Posterior cingulate gyrus (tissue), 11 donors: ENCODE results near the gene PSMD14.

Source experiments
- DNase-seq, 10 donors: peaks; one replicate each; pipeline versions ENCODE4 v3.0.0 to v3.0.0-alpha.2; 2020 to 2021; ENCODE audit warnings: mixed read lengths in 3 of 10
- intact Hi-C: fragments of 100-400 bp; cut with DNase I; formaldehyde crosslinking; loops from one replicate; pipeline ENCODE4 v1.15.1; 2023

Gene PSMD14

DNA sequence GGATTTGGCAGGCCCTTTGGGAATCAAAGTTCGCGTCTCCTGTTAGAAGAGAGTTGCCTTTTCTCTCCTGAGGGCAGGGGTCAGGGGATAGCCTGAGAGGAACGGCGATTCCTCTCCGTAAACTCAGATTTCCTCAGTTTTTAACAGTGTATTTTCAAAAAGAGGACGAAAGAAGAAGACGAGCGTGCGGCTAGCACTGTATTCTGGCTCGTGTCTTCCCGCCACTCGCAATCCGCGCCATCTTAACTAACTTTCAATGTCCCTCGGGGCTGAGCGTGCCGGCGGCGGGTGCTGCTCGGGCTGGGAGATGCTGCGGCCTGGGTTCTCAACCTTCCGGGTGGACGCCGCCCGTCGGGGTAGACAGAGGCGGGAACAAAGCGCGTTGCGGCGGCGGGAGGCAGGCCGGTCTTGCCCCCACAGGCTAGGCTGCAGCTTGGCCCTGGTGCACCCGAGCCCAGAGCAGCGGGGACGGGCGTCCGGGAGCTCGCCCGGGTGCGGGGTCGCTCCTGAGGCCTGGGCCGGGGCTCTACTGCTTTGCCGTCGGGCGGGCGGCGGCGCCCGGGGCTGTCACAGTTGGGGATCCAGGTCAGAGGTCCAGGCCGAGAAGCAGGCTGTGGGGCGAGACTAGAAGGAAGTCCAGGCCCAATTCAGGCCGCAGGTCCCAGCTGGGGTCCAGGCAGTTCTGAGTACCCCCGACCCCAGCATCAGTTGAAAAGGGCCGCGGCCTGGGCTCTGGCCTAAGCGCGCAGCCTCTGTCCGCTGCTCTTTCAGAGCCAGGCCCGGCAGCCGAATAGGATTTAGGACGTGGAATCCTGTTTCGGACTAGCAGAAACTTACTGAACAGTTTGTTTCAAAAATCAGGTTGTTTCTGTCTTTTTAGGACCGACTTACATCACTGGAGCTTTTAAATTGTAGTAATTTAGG is 119.7 kb downstream of the PSMD14 start:
- intact Hi-C loops: no loop called here
- DNase-seq: peak in 3 of 10 donors; percentile 62 to 85 (median 69)

DNA sequence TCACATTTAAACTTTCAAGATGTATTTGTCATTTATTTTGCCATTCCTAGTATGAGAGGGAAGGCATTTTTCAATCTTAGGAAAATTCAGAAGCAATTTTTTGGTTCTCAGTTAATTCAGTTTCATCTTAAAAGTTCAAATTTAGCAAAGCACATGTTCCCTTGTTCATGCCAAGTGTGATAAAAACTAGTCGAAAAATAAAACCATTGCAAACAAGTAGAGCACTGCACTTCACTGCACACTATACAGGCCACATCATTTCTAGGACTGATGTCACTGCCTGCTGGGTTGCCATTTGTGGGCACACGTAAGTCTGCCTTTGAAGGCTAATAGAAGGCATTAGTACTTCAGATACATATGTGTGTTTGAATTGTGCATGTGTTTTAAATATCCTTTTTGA is 122.2 kb downstream of the PSMD14 start:
- intact Hi-C loops: no loop called here

DNA sequence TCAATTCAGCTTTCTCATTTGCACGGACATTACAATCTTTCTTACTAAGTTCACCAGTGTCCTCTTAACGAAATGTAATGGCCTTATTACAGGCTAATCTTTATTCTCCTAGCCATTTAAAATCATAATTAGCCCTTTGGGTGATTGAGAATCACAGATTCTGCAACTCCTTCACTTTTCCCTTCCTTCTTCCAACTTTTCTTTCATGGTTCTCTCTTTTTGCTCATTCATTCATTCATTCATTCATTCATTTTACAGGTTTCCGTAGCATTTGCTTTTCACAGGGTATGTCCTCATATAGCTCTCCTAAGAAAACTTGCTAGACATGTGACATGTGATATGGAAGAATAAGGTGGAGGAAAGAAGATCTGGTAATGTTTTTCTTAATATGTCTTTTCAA is 123.9 kb downstream of the PSMD14 start:
- DNase-seq: no peak
- intact Hi-C loops: no loop called here

More for the DNA sequence above, 122.2 kb downstream of the PSMD14 start:
- DNase-seq: no peak

DNA sequence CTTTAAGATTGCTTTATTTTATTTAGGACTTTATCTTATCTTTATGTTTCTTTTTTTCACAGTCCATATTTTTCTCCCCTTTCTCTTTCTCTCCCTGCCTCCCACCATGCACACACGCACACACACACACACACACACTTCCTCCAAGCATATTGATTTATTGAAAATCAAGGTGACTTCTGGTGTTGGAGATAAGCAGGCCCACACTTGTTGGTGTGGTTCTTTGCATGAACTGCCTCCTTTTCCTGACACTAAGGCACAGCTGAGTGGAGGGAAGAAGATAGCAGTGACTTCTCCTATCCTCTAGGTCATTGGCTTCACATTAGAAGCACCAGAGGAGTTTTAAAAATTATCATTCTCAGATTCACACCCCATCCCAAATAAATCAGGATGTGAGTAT is 125.9 kb downstream of the PSMD14 start:
- intact Hi-C loops: no loop called here
- DNase-seq: no peak

DNA sequence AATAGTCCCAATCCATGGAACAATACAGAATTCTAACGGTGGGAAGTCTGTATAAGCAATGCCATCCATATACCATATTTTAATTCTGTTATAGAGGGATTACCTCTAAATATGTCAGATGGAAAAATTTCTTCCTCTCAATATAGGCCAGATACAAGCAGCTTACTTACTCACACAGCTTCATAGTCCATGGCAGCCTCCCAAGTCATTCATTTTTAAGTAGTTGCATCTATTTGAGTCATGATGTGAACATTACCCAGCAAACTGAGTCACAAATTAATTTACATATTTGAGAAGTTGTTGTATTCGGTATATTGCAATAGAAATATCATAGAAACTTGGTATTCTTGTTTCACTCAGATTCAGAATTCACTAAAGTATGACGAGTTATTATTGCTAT is 128.2 kb downstream of the PSMD14 start:
- DNase-seq: no peak
- intact Hi-C loops: no loop called here

DNA sequence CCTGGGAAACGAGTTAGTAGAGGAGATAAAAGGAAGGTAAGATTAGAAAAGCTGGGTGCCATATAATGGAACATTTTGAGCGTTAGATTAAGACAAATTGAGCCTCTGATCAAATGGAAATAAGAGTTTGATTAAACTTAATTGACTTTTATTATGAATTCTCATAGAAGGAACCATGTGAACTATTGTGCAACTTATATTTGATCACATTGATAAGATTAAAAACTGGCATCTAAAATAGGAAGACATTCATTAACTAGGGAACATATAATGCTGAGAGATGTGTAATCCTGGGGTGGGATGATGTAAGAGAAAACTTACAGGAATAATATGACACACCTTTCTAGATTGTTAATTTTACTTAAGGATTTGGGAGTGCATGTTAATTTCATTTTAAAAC is 130.4 kb downstream of the PSMD14 start:
- DNase-seq: no peak
- intact Hi-C loops: no loop called here

DNA sequence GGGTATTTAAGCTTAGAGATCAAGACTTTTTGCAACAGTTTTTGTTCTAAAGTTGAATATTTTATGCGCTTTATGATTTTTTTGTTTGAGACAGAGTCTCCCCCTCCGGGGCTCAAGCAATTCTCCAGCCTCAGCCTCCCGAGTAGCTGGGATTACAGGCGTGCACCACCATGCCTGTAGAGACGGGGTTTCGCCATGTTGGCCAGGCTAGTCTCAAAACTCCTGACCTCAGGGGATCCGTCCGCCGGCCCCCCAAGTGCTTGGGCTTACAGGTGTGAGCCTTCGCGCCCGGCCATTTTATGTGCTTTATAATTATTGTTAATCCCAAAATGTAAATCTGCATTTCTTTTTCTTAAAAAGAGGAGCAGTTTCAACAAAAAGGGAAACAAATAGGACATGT is 136.9 kb downstream of the PSMD14 start:
- intact Hi-C loops: no loop called here

DNA sequence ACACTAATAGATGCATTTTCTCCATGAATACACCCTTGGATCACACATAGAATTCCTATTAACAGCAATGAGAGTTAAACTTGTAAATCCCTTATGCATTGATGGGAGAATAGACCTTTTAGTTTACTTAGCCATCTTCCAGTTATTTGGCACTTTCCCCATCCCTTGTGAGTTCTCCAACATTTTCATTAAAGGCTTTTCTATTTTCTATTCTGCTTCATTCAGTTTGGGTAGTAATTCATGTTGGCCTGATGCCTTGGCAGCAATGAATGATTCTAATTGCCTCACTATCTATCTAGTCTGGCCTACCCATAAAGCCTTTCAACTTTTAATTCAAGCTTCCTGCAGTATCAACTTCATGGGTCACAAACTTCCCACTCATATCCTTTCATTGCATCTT is 140.2 kb downstream of the PSMD14 start:
- DNase-seq: no peak
- intact Hi-C loops: no loop called here

More for the DNA sequence above, 136.9 kb downstream of the PSMD14 start:
- peak in 1 of 10 donors; percentile 64 for DNase-seq
